Left lung (tissue), 10 donors: ENCODE measurements around the gene AP2A2. TPM values are rescaled to one million over a fixed set of nuclear protein-coding genes. Genes with fewer than 3 reads are reported as not detected.

ENCODE experiments used
- ATAC-seq: fragments of 200-7000 bp; cut with Tn5 transposase; one replicate; pipeline ENCODE4 v1.9.1; 2020; ENCODE audit warnings: moderate library complexity
- DNase-seq, 4 donors: peaks; one replicate each; pipeline ENCODE4 v3.0.0-alpha.2; 2013 to 2020
- H3K27ac ChIP-seq, 2 donors: fragments of 200-600 bp; sonication (generic) in 1 of 2; one replicate each; pipeline versions ENCODE4 v1.5.0 to v1.8.0; 2020 to 2021
- H3K27me3 ChIP-seq, 2 donors: fragments of 200-600 bp; sonication (generic) in 1 of 2; one replicate each; pipeline versions ENCODE4 v1.5.0 to v1.8.0; 2020 to 2021
- H3K36me3 ChIP-seq, 2 donors: fragments of 200-600 bp; sonication (generic) in 1 of 2; one replicate each; pipeline versions ENCODE4 v1.5.0 to v1.8.0; 2020 to 2021
- H3K4me1 ChIP-seq, 2 donors: fragments of 200-600 bp; one replicate each; pipeline ENCODE4 v1.8.0; 2021
- H3K4me3 ChIP-seq, 2 donors: fragments of 200-600 bp; sonication (generic) in 1 of 2; one replicate each; pipeline versions ENCODE4 v1.5.0 to v1.8.0; 2020 to 2021; ENCODE audit warnings: mild to moderate bottlenecking in 1 of 2
- H3K9me3 ChIP-seq, 2 donors: fragments of 200-600 bp; sonication (generic) in 1 of 2; one replicate each; pipeline versions ENCODE4 v1.5.0 to v1.8.0; 2020 to 2021
- intact Hi-C, 2 donors: fragments of 100-400 bp; cut with DNase I; formaldehyde crosslinking; loops; one replicate each; pipeline versions ENCODE4 v1.11.2 to v1.14.2; 2022
- polyA plus RNA-seq, 6 donors: library from polyadenylated mRNA; unstranded; fragments of 120-200 nt; gene quantifications; one replicate each; pipeline ENCODE4 v1.2.1, GENCODE V29; 2013; ENCODE audit not compliant: insufficient read length in 6 of 6
- total RNA-seq, 2 donors: library from RNA; stranded (reverse); fragmentation: NEBNext Ultra II Directional; extraction: Animal tissue kit (Norgen Biotek cat#: 25700); gene quantifications; one replicate each; pipeline ENCODE4 v1.2.1, GENCODE V29; 2021
- TF ChIP-seq, protein P1 (sequence below), 2 donors: fragments of 200-600 bp; sonication (generic) in 1 of 2; IDR thresholded peaks; one replicate each; pipeline versions ENCODE4 v1.5.0 to v1.8.0; 2021; ENCODE audit warnings: antibody characterized with exemption in 2 of 2
- donor health status: DM: no; HTN: yes; CAD: no.
- donor health status: DM: no; HTN: no; CAD: no.

Gene AP2A2
- total and polyA plus RNA-seq, 8 donors = 77.0 to 98.4 (median 83.0) TPM

GRCh38 chr11:882596-882995 lies 43.1 kb upstream of the AP2A2 start:
- H3K4me3 ChIP-seq = no peak overlapping the region
- no peaks in the 10 kb centered on the region for H3K4me1 ChIP-seq
- H3K27me3 ChIP-seq = no peaks in the 10 kb centered on the region
- H3K9me3 ChIP-seq = no peaks in the 10 kb centered on the region
- no peak for ATAC-seq
- H3K27ac ChIP-seq = no peak overlapping the region
- peaks cover 0 to 62% of the 10 kb centered on the region in 2 donors for H3K36me3 ChIP-seq
- TF ChIP-seq, protein P1, sequence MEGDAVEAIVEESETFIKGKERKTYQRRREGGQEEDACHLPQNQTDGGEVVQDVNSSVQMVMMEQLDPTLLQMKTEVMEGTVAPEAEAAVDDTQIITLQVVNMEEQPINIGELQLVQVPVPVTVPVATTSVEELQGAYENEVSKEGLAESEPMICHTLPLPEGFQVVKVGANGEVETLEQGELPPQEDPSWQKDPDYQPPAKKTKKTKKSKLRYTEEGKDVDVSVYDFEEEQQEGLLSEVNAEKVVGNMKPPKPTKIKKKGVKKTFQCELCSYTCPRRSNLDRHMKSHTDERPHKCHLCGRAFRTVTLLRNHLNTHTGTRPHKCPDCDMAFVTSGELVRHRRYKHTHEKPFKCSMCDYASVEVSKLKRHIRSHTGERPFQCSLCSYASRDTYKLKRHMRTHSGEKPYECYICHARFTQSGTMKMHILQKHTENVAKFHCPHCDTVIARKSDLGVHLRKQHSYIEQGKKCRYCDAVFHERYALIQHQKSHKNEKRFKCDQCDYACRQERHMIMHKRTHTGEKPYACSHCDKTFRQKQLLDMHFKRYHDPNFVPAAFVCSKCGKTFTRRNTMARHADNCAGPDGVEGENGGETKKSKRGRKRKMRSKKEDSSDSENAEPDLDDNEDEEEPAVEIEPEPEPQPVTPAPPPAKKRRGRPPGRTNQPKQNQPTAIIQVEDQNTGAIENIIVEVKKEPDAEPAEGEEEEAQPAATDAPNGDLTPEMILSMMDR (IDR thresholded peaks at IDR 0.05) = no peak
- no peak for DNase-seq
- intact Hi-C loops = no loop called here

- Histone ChIP-seq H3K9me3 (no peaks in the 10 kb centered on the region), H3K4me3 (no peak overlapping the region), H3K27me3 (no peaks in the 10 kb centered on the region), H3K36me3 (peaks cover 0 to 71% of the 10 kb centered on the region in 2 donors), H3K4me1 (no peaks in the 10 kb centered on the region), H3K27ac (no peak overlapping the region)
- ATAC-seq (no peak), DNase-seq (no peak)
- TF ChIP-seq, protein P1 (IDR thresholded peaks at IDR 0.05) = no peak
- intact Hi-C loops = no loop called here
Measured at GRCh38 chr11:883527-883926, 42.1 kb upstream of the AP2A2 start.

DNA sequence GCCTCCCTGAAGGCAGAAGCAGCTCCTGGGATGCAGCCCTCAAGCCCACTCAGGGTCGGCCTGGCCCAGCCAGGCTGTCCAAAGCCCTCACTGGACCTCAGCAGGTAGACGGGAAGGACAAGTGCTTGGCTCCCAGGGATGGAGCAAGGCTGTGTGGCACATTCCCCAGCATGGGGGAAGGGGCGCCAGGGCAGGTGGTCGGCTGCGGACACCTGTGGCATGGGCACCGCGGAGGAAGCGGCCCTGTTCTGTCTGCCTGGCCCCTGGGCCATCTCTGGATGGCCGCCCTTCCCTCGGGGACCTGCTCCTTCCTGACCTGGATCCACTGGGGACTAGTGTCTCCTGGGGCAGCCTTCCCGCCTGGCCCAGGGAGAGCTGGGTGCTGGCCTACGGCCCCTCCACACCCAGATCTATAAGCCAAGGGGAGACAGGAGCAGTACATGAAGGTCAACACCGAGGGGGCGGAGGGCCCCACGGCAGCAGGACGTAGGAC lies 41.0 kb upstream of the AP2A2 start:
- ATAC-seq (no peak), DNase-seq (no peak)
- Histone ChIP-seq H3K4me3 (no peak overlapping the region), H3K4me1 (no peaks in the 10 kb centered on the region), H3K27ac (no peak overlapping the region), H3K27me3 (no peaks in the 10 kb centered on the region), H3K9me3 (no peaks in the 10 kb centered on the region), H3K36me3 (peaks cover 0 to 65% of the 10 kb centered on the region in 2 donors)
- intact Hi-C loops = no loop called here
- TF ChIP-seq, protein P1 (IDR thresholded peaks at IDR 0.05) = no peak

- no peaks in the 10 kb centered on the region for H3K27me3 ChIP-seq
- TF ChIP-seq, protein P1 (IDR thresholded peaks at IDR 0.05) = no peak
- no peaks in the 10 kb centered on the region for H3K9me3 ChIP-seq
- no peak overlapping the region for H3K27ac ChIP-seq
- no peak for DNase-seq
- ATAC-seq = no peak
- H3K4me1 ChIP-seq = no peaks in the 10 kb centered on the region
- intact Hi-C loops = no loop called here
- H3K36me3 ChIP-seq = peaks cover 0 to 51% of the 10 kb centered on the region in 2 donors
- H3K4me3 ChIP-seq = no peak overlapping the region
Measured at GRCh38 chr11:886568-886967, 39.1 kb upstream of the AP2A2 start.

DNA sequence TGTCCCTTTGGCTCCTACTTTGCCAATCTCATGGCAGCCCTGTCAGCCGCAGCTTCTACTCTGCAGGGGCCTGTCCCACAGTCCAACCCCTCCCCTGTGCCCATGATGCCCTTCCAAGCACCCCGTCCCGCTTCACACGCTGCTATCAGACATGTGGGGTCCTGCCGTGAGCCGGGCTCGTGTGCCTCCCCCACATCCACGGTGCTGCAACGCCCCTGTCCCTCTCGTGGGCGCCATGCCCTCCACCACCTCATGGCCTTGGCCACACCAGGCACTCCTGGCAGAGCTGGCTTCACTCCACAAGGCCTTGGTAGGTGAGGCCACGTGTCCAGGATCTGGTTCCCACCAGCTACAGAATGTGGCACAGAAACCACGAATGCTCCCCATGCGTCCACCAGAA lies 38.1 kb upstream of the AP2A2 start:
- H3K36me3 ChIP-seq = peaks cover 0 to 47% of the 10 kb centered on the region in 2 donors
- ATAC-seq = no peak
- no peak overlapping the region for H3K4me3 ChIP-seq
- DNase-seq = no peak
- H3K4me1 ChIP-seq = no peaks in the 10 kb centered on the region
- TF ChIP-seq, protein P1 (IDR thresholded peaks at IDR 0.05) = no peak
- no peak overlapping the region for H3K27ac ChIP-seq
- intact Hi-C loops = no loop called here
- no peaks in the 10 kb centered on the region for H3K27me3 ChIP-seq
- no peaks in the 10 kb centered on the region for H3K9me3 ChIP-seq
